HG03342 (cell line): Measurements from ENCODE around the gene RASAL1.
A peak's percentile ranks its signal among the peaks of the same experiment; 100 is the strongest.

Source experiments
- ATAC-seq: cut with Tn5 transposase; IDR thresholded peaks from one replicate; pipeline ENCODE4 v1.9.1; 2021; ENCODE audit warnings: mild to moderate bottlenecking, moderate library complexity; ENCODE audit not compliant: unreplicated experiment

Gene RASAL1

GRCh38 chr12:113077859-113078255, 57.7 kb downstream of the RASAL1 start:
- ATAC-seq: no peak

- ATAC-seq: no peak
Observed at GRCh38 chr12:113077057-113077858, 58.3 kb downstream of the RASAL1 start.

GRCh38 chr12:113075137-113075683, 60.4 kb downstream of the RASAL1 start:
- ATAC-seq: peak; percentile 92

DNA sequence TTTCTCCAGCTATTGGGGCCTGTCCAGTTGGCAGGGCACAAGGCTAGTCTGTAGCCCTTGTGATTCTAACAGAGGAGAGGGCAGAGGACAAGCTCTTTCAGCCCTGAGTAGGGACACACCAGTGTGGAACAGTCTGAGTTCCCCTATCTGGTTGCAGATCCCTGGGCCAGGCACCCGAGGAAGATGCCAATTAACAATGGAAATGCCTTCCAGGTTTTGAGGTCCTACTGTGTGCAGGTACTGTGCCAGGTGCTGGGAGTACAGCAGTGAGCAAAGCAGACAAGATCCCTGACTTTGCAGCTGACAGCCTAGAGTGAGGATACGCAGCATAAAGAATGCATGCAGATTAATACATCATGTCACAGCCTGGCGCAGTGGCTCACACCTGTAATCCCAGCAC, 62.0 kb downstream of the RASAL1 start:
- no peak for ATAC-seq

DNA sequence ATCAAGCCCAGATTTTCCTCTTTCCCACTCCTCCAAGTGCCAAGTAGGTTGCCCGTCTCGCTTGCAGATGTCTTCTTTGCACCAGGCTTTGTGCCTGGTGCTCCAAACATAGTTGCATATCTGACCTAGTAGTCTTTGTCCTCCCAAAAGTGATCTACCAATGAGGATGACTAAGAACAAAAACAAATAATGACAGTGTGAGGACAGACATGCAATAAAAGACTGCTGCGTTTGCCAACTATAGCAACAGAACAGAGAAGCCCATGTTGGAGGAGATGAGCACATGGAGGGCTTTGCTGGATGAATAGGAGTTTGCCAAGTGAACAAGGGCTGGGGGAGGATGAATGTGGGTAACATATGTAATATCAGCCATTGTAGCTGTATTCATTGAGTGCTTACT, 63.4 kb downstream of the RASAL1 start:
- no peak for ATAC-seq

DNA sequence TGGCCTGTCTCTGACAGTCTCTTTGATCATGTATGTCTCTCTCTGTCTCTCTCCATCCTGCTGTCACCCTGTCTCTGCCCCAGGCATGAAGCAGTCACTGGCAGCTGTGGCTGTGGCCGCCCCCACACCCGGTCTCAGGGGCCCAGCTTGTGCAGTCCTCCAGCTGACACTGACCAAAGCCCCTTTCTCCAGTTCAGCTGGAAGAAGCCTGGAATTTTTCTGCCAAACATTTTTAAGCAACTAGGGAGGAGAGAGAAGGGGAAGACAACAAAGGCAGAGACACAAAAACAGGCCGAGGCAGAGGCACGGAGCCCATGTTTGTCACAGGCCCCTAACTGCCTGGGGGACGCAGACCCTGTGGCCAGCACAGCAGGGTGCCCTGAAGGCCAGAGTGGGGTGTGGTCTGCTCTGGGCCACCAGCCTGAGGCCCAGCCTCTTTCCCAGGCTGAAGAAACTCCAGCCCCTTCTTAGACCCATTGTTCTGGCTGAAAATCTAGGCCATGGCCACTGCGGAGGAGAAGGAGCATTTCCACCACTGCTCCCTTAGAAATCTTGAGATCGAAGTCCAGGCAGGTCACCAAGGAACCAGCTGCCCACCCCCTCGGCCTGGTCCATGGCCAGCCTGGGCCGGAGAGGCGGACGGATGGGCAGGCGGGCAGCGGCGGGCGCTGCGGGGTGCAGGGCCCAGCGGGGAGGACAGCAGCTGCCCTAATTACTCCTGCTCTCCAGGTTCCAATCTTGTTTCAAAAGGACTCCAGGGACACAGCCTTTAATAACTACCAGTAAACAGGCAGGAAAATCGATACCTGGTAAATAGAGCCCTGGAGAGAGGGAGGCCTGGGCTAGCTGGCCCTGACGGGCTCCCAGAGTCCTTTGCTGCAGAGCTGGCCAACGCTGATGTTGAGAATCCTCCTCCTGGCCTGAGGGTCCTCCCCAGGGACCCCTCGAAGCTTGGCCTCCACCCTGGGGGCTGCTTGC, 64.1 kb downstream of the RASAL1 start:
- ATAC-seq: no peak

- no peak for ATAC-seq
Observed at GRCh38 chr12:113070117-113070906, 65.2 kb downstream of the RASAL1 start.

- no peak for ATAC-seq
Observed at GRCh38 chr12:113069751-113070116, 65.8 kb downstream of the RASAL1 start.

DNA sequence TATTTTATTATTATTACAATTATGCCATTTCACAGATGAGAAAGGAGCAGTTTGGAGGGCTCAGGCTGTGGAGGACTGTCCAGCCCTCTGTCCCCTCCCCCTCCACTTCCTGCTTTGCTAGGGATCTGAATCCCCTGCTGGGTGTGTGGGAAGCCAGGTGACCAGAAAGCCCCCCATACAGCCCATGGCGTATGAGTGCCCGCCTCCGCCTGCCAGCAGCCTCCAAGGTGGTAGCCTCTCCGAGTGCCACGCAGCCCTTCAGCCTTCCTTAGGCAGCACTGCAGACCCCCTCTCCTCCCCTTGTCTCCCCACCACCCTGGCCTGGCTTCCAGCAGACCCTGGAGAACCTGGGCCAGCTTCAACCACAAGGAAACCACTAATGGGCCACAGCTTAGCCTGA, 66.4 kb downstream of the RASAL1 start:
- no peak for ATAC-seq

DNA sequence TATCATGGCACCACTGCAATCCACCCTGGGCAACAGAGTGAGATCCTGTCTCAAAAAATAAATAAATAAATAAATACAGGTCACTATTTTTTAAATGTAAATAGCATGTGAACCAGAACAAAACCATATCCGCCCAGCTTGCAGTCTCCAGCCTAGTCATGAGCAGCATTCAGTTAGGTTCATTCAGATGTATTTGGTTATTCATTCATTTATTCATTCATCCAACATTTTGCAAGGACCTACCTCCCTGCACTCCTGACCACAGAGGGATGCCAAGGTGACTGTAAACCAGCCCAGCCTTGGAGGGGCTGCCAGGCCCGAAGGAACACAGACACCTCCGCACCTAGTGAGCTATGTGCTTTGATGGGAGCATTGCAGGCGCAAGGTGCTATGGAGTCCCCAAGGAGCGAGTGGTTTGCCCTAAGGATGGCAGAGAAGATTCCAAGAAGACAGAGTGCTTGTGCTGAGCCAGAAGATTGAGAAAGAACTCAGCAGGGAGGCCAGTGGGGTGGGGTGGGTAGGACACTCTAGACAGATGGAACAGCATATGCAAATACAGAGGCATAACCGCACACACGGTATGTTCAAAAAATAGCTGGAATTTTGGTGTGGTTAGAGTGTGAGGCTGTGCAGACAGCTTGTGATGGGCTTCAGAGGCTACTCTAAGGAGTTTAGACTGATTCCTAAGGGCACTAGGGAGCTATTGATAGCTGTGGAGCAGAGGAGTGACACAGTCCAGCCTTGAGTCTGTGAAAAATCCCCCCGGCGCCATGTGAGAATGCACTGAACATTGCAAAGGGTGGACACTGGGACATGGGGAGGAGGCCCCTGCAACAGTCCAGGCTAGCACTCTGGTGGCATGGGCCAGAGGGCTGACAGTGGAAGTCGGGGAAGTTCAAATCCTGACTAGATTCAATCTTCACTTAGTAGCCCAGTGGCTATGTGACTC, 67.3 kb downstream of the RASAL1 start:
- no peak for ATAC-seq

- ATAC-seq: no peak
Observed at GRCh38 chr12:113066813-113067400, 68.7 kb downstream of the RASAL1 start.

DNA sequence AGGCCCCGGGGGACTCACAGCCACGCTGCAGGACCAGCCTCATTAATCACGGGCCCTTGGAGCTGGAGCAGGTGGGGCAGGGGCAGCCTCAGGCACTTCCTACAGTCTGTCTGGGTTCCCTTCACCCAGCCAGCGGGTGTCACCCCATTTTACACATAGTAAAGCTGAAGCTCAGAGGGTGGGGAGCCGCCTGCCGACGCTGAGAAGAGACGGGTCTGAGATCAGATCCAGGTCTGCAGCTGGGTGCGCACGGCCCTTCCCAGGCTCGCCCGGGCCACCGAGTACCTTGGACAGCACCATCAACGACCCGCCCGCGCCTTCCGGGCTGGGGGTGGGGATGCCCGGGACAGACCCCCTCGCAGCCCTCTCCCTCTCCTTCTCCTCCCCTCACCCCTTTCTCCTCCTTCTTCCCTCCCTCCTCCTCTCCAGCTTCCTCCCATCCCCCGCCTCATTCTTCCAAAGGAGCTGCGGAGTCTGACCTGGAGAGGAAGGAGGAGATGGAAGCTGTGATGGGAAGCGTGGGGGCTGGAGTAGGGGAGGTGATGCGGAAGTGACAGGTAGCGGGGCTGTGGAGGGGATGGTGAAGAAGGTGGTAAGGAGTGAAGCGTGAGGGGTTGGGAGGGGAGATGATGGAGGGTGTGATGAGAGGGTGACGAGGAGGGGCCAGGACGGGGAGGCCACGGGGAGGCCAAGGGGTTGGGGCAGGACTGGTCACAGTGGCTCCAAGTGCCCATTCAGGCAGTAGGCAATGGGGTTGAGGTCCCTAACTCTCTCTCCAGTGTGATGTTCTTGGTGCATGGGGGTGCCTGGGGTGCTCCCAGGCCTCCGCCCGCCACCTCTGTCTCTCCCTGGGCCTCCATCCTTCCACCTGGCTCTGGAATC, 70.2 kb downstream of the RASAL1 start:
- no peak for ATAC-seq

DNA sequence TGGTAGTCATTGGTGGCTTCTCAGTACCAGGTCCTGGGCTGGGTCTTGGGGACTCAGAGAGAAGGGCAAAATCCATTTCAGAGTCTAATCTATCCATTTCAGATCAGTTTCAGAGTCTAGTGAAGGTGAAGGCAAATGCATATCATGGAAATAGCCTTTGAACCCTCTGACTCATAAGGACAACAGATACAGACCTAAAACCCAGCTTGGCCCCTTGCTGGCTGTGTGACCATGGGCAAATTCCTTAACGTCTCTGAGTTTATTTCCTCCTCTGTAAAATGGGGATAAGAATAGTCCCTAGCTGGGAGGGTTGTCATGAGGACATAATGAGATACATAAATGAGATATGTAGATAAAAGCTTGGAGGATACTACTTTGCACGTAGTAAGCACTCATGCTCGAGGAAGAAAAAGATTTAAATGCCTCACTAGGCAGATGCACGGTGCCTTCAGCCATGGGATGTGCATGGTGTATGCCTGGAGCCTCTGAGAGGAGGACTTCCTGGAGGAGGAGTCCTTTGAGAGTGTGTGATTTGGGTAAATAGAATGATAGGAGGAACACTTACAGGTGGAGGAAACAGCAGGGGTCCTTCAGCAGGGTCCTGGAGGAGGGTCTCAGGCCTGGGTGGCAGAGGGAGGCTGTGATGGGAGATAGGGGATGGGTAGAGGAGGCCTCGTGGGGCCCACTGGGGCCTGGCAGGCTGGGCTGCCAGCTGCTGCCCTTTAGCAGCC, 71.0 kb downstream of the RASAL1 start:
- no peak for ATAC-seq

GRCh38 chr12:113063396-113064350, 71.9 kb downstream of the RASAL1 start:
- no peak for ATAC-seq

GRCh38 chr12:113062502-113063395, 72.8 kb downstream of the RASAL1 start:
- ATAC-seq: no peak
